HG03175 (cell line): Measurements from ENCODE around the gene CALR.
"Not testable (repeated sequence)": the region's sequence is repeated elsewhere in the genome, so short reads cannot be mapped to it uniquely, and the experiment has no call there.

ENCODE experiments used
- ATAC-seq: cut with Tn5 transposase; IDR thresholded peaks from one replicate; pipeline ENCODE4 v1.9.1; 2021; ENCODE audit warnings: mild to moderate bottlenecking, moderate library complexity; ENCODE audit not compliant: unreplicated experiment

CALR gene

DNA sequence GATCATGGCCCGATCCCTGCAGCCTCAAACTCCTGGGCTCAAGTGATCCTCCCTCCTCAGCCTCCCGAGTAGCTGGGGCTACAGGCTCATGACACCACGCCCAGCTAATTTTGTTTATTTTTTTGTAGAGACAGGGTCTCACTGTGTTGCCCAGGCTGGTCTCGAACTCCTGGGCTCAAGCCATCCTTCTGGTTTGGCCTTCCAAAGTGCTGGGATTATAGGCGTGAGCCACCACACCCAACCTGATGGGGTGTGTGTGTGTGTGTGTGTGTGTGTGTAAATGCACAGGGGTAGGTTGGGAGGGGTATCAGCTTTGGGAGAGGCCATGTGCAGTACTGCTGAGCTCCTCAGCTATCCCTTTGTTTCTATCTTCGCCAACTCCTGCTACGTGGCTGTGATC is 37.7 kb downstream of the CALR start:
- ATAC-seq: not testable (repeated sequence)

DNA sequence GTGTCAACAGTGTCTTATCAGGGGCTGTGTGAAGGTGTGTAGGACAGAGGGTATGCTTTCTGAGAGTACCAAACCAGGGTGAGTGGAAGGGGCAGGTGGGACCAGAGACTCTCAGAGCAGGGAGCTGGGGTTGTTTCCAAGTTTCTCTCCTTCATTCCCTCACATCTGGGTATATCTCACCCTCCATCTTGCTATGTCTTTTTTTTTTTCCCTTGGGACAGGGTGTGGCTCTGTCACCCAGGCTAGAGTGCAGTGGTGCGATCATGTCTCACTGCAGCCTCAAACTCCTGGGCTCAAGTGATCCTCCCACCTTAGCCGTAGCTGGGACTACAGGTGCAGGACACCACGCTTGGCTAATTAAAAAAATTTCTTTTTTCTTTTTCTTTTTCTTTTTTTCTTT is 41.6 kb downstream of the CALR start:
- ATAC-seq: no peak

DNA sequence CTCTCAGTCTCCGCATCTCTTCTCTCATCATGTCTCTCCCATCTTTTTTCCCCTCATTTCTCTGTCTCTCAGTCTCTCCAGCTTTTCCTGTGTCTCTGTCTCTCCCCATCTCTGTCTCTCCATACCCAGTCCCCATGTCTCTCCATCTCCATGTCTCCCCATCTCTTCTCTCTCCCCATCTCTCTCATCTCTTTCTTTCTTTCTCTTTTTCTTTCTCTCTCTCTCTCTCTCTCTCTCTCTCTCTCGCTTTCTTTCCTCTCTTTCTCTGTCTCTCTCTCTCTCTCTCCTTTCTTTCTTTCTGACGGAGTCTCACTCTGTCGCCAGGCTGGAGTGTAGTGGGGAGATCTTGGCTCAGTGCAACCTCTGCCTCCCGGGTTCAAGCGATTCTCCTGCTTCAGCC is 44.2 kb downstream of the CALR start:
- no peak for ATAC-seq

DNA sequence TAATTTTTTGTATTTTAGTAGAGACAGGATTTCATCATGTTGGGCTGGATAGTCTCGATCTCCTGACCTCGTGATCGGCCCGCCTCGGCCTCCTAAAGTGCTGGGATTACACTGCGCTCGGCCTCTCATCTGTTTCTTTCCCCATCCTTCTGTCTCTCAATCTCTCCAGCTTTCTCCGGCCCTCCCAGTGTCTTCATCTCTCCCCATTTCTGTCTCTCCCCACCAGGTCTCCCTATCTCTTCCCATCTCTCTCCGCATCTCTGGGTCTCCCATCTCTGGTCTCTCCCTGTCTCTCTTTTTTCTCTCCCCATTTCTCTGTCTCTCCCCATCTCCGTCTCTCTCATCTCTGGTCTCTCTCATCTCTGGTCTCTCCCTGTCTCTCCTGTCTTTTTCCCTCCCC is 44.7 kb downstream of the CALR start:
- ATAC-seq: no peak

DNA sequence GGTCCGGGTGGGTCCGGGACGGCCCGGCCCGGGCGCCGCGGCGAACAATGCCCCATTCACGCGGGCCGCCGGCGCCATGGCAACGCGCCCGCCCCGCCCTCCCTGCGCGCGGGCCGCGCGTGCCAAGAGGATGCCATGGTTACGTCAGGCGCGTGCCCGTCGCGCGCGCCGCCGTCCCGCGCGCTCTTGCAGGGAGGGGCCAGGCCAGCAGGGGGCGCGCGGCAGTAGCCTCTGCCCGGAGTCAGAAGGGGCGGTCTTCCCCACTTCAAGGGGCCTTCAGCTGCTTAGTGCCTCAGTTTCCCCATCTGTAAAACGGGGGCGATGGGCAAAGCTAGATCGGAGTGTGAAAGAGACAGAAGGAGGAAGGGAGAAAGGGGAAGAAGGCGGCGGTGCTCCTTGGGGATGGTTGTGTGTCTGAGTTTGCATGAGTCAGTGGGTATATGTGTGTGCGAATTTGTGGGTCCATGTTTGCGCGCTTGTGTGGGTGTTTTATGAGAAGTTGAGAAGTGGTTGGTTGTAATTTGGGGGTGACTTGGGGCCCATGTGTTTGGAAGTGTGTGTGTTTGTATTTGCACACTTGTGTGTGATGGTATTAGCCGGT is 45.2 kb downstream of the CALR start:
- no peak for ATAC-seq

DNA sequence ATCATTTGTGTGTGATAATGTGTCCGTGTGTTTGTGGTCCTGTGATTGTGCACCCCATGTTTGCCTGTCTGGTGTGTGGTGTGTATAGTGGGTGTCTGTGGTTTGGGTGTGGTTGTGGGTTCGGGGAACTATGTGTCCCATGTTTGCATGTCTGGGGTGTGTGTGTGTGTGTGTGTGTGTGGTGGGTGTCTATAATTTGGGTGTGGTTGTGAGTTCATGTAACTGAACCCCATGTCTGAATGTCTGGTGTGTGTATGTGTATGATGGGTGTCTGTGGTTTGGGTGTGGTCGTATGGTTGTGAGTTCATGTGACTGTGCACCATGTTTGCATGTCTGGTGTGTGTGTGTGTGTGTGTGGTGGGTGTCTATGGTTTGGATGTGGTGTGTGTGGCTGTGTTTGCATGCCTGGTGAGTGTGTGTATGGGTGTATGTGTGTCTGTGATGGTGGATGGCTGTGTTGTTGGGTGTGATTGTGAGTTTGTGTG is 45.8 kb downstream of the CALR start:
- no peak for ATAC-seq

DNA sequence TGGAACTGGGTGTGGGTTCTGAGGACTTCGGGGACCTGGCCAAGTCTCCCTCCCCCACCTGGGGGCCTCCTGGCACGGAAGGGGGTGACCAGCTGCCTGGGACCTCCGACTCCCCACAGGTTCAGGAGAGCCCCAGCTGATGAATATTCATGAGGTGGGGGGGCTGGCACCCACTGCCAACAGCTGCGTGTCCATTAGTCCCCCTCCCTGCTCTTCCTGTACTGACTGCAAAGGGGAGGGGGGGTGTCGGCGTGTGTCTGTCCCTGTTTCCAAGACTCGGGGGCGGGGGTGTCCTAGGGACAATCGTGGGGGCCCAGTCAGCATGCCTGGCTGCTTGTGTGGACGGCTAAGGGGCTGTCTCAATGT is 46.3 kb downstream of the CALR start:
- ATAC-seq: no peak

DNA sequence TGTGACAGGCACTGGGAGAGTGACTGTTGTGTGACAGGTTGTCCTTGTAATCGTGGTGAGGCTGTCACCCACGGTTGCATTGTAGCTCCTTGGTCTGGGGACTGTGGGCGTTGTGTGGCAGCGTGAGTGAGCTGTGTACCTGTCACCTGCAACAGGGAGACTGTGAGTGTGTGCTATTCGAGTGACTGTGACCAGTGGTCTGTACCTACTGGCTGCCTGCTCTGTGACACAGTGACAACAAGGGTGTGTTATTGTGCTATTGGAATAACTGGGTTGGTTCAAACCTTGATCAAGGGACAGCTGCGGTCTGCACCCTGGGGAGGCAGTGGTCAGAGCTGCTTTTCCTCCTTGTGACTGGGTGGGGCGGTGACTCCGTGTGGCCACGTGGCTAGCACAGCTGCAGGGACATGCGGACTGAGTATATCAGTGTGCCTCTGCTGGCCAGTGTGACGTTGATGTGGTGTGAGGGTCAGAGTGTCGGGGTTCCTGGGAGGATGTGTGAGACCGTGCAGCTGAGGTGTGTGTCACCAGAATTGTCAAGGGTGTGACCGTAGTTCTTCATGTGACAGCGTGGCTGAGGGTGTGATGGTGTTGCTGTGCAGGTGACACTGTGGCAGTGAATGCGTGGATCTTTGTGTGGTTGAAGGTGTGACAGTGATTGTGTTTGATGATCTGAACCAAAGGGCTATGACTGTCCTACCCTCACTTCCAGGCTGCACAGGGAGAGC is 46.8 kb downstream of the CALR start:
- peak; percentile 57 for ATAC-seq

DNA sequence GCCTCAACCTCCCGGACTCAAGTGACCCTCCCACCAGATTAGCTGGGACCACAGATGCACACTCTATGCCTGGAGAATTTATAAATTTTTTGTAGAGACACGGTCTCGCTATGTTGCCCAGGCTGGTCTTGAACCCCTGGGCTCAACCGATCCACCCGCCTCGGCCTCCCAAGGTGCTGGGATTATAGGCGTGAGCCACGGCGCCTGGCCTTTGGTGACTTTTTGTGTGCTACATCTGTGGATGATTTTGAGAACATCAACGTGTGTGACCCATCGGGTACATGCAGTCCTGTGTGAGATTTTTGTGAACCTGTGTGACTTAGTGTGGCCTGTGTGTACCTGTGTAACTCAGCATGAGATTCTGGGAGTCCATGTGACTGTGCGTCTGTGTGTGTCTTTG is 48.3 kb downstream of the CALR start:
- no peak for ATAC-seq

DNA sequence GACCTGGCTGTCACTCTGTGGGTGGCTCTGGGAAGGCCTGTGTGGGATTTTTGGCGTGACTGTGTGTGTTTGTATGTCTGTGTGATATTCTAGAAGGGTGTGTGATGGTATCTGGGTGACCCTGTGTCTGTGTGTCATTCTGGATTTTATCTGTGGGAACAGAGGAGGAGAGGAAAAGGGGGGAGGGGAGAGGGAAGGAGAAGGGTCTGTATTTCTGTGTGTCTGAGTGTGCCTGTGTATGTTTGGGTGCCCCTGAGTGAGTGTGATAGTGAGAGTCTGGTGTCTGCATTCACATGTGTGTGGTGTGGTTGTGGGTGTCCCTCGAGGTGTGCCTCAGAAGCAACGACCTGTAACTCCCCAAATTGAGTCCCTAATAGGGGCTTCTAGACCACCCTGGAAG is 48.8 kb downstream of the CALR start:
- ATAC-seq: no peak

DNA sequence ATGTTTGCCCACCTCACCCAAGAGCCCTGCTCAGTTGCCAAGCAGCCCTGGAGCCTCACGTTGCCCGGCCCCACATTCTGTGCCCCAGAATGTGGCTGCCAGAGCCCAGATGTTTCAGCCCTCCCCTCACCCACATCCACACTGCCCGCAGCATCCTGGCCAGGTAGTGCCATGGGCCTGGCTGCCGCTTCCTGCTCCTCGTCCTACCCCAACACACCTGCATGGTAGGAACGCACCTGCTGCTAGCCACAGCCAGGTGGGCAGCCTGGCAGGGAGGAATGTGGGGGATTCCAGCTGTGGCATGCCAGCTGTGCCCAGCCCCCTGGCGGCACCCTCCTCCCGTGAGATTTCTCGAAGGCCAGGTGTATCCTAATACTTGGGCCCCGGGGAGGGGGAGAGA is 49.4 kb downstream of the CALR start:
- ATAC-seq: no peak

DNA sequence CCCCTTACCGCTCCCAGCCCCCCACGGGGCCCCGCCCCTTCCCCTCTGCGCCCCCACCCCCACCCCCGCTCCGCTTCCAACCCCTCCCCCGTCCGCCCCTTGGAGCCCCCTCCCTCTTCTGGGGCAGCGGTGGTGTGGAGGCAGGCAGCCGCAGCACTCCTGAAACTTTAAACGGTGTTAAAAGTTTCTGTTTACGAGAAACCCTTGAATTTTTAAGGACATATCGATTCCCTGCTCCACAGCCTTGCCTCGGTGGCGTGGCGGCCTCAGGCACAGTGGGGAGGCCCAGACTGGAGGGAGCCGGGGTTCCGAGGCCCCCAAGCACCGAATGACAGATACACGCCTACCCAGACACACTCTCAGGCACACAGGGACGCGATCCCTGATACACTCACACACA is 52.0 kb downstream of the CALR start:
- ATAC-seq: no peak

DNA sequence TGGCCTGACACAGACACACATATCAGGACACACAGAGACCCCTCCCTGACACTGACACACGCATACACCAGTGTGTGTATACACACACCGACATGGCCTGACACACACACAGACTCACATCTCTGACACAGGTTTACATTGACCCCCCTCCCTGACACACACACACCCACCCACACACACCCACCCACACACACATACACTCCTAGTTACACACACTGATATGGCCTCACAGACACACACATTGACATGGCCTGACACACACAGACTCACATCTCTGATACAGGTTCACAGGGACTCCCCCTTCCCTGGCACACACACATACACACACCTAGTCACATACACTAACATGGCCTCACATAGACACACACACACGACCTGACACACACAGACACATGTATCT is 52.4 kb downstream of the CALR start:
- ATAC-seq: no peak

DNA sequence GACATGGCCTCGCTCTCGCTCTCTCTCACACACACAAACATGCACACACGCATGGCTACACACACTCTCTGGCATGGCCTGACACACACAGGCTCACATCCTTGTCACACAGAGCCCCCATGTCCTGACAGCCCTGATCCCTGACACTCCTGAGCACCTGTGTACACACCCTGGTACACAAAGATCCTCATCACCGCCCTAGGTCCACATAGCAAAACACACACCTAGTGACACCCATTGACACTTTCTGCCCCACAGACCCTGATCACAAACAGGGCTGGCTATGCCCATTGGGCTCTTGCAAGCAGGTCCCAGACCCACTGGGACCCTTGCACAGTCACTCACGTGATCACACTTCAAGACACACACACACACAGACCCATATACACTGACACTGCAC is 52.9 kb downstream of the CALR start:
- ATAC-seq: no peak

DNA sequence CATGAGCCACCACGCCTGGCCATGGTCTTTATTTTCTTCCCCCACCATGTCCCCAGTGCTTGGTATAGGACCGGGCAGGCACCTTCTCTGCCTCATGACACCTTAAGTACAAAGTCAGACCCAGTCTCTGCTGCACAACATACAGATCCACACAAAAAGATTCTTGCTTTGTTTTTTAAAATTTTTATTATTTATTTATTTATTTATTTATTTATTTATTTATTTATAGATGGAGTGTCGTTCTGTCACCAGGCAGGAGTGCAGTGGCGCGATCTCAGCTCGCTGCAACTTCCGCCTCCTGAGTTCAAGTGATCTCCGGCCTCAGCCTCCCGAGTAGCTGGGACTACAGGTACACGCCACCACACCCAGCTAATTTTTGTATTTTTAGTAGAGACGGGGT is 54.3 kb downstream of the CALR start:
- ATAC-seq: no peak

DNA sequence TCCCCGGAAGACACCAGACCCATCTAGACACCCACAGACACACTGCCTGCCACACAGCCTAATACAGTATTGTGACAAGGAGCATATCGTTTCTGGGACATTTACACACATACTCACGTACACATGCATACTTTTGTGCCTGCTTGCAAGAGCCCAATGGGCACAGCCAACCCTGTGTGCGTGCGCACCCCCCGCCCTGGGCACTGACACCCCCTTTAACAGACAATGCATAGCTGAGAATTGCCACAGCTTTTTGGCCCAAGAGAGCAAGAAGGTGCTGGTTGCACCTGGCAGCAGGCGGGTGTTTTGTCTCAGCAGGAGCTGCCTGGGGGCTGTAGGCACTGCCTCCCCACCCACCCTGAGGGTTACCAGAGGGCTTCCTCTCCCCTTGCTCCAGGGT is 55.2 kb downstream of the CALR start:
- ATAC-seq: no peak
